Choroid plexus epithelial cell (primary cell): ENCODE data around the gene ARHGAP27.

Source experiments
- DNase-seq: peaks from one replicate; pipeline ENCODE4 v3.0.0-alpha.2; 2010; ENCODE audit warnings: low read depth
- H3K4me3 ChIP-seq: 2 replicates; pipeline ENCODE4 v1.5.1; 2011; ENCODE audit warnings: low read depth, mild to moderate bottlenecking, control low read depth, low read length, moderate library complexity
- CTCF ChIP-seq: conservative IDR thresholded peaks from 2 replicates; pipeline ENCODE4 v1.5.1; 2011; ENCODE audit warnings: low read depth, mild to moderate bottlenecking, control low read depth, inconsistent platforms, low read length, moderate library complexity

Gene ARHGAP27

GRCh38 chr17:45384789-45385262, 47.8 kb downstream of the ARHGAP27 start:
- no peak for DNase-seq
- no peak for TF ChIP-seq CTCF
- no peak overlapping the region for H3K4me3 ChIP-seq

GRCh38 chr17:45384047-45384788, 48.5 kb downstream of the ARHGAP27 start:
- H3K4me3 ChIP-seq = no peak overlapping the region
- DNase-seq = no peak
- no peak for TF ChIP-seq CTCF

GRCh38 chr17:45383003-45383402, 49.7 kb downstream of the ARHGAP27 start:
- H3K4me3 ChIP-seq = no peak overlapping the region
- no peak for DNase-seq
- no peak for TF ChIP-seq CTCF

- H3K4me3 ChIP-seq = no peak overlapping the region
- no peak for TF ChIP-seq CTCF
- no peak for DNase-seq
These were observed 50.4 kb downstream of the ARHGAP27 start for GRCh38 chr17:45382226-45382625.

- no peak for DNase-seq
- TF ChIP-seq CTCF = no peak
- H3K4me3 ChIP-seq = no peak overlapping the region
These were observed 51.7 kb downstream of the ARHGAP27 start for GRCh38 chr17:45380991-45381390.

GRCh38 chr17:45380046-45380765, 52.5 kb downstream of the ARHGAP27 start:
- no peak for DNase-seq
- H3K4me3 ChIP-seq = no peak overlapping the region
- TF ChIP-seq CTCF = no peak
